Smooth muscle cell (in vitro differentiated cells): Measurements from ENCODE around the gene ERFE. TPM values are rescaled to one million over a fixed set of nuclear protein-coding genes. Genes with fewer than 3 reads are reported as not detected.

Source experiments
- DNase-seq: peaks from one replicate; lab custom pipeline; 2025; ENCODE audit not compliant: unreplicated experiment; lab: John Stamatoyannopoulos, UW
- H2AFZ ChIP-seq: fragments of 200-600 bp; sonication (generic); 2 replicates; pipeline ENCODE4 v1.6.0; 2016; ENCODE audit warnings: antibody characterized with exemption, low read depth, mild to moderate bottlenecking
- H3F3A ChIP-seq: fragments of 200-600 bp; sonication (generic); 2 replicates; pipeline ENCODE4 v1.6.0; 2017; ENCODE audit warnings: antibody characterized with exemption, low read depth
- H3K27ac ChIP-seq: fragments of 200-600 bp; sonication (generic); 2 replicates; pipeline ENCODE4 v1.5.1; 2016; ENCODE audit warnings: low read depth, mild to moderate bottlenecking
- H3K27me3 ChIP-seq: fragments of 200-600 bp; sonication (generic); 2 replicates; pipeline ENCODE4 v1.6.1; 2016; ENCODE audit warnings: low read depth, mild to moderate bottlenecking
- H3K36me3 ChIP-seq: fragments of 200-600 bp; sonication (generic); 2 replicates; pipeline ENCODE4 v1.5.1; 2016; ENCODE audit warnings: low read depth
- H3K4me1 ChIP-seq: fragments of 200-600 bp; sonication (generic); 2 replicates; pipeline ENCODE4 v1.5.1; 2016; ENCODE audit warnings: low read depth
- H3K4me2 ChIP-seq: fragments of 200-600 bp; sonication (generic); 2 replicates; pipeline ENCODE4 v1.6.0; 2016; ENCODE audit warnings: mild to moderate bottlenecking
- H3K4me3 ChIP-seq: fragments of 200-600 bp; sonication (generic); 2 replicates; pipeline ENCODE4 v1.5.1; 2016; ENCODE audit warnings: mild to moderate bottlenecking
- H3K79me2 ChIP-seq: fragments of 200-600 bp; sonication (generic); 2 replicates; pipeline ENCODE4 v1.6.0; 2016; ENCODE audit warnings: low read depth, mild to moderate bottlenecking
- H3K9ac ChIP-seq: fragments of 200-600 bp; sonication (generic); 2 replicates; pipeline ENCODE4 v1.6.0; 2016; ENCODE audit warnings: low read depth
- H3K9me3 ChIP-seq: fragments of 200-600 bp; sonication (generic); replicated peaks from 2 replicates; pipeline ENCODE4 v1.5.1; 2016; ENCODE audit warnings: low read depth
- H4K20me1 ChIP-seq: fragments of 200-600 bp; sonication (generic); 2 replicates; pipeline ENCODE4 v1.6.0; 2016; ENCODE audit warnings: low read depth
- CTCF ChIP-seq: fragments of 200-600 bp; sonication (generic); IDR thresholded peaks from 2 replicates; pipeline ENCODE4 v1.5.1; 2017; ENCODE audit warnings: borderline replicate concordance, mild to moderate bottlenecking, antibody characterized with exemption; ENCODE audit not compliant: insufficient read depth, poor library complexity, severe bottlenecking
- WGBS: methylation state at CpG from one replicate; pipeline ENCODE4 v1.1.7; 2016; ENCODE audit warnings: low lambda C conversion rate; 5-methylcytosine and 5-hydroxymethylcytosine counted together
- polyA plus RNA-seq: library from polyadenylated mRNA; unstranded; fragments of >200 nt; fragmentation: Nextera tagmentation; extraction: Ambion mirVana; gene quantifications from 2 replicates; pipeline ENCODE4 v1.2.1, GENCODE V29; 2016
- total RNA-seq: library from RNA; depleted of rRNA; stranded (reverse); fragments of >200 nt; gene quantifications from 2 replicates; pipeline ENCODE4 v1.2.3, GENCODE V29; 2014

Gene ERFE
- total and polyA plus RNA-seq, 2 experiments from 2014 or later: 2.4 TPM; not detected in 1

DNA sequence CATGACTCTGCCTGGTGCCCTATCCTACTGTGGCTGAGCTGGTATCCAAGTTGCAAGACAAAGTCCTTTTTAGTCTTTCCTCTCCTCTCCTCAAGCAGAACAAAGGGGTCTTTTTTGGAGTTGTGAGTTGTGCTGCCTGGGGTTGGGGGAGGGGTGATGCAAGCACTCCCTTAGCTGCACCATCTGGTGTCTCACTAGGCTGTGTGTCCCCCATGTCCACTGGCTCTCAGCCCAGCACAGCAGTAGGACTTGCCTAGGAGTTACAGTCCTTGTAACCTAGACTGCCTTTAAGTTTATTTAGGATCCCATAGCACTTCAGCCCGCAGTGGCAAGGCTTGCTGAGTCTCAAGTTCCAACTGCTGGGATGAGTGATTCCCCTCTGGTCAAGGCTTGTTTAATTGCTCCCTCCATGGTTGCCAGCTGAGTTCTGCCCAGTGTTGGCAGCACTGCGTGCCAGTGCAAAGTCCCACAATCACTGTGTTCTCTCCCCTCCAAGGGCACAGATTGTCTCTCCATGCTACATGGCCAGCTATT lies 57.9 kb downstream of the ERFE start:
- Histone ChIP-seq H3K9me3 (no peaks in the 10 kb centered on the region), H3K27me3 (peaks cover 4% of the 10 kb centered on the region), H3K9ac (no peak overlapping the region), H3K4me2 (no peak overlapping the region), H3K4me3 (no peak overlapping the region), H3F3A (no peaks in the 10 kb centered on the region), H2AFZ (no peak overlapping the region), H3K4me1 (no peaks in the 10 kb centered on the region), H4K20me1 (no peaks in the 10 kb centered on the region), H3K36me3 (no peaks in the 10 kb centered on the region), H3K27ac (no peak overlapping the region), H3K79me2 (no peaks in the 10 kb centered on the region)
- 97% methylated on average over 2 of the region's 2 CpGs for WGBS
- no peak for DNase-seq
- no peak for TF ChIP-seq CTCF

Other genes starting within 250 kb of the ERFE start
- 52.1 and 94.8 TPM in 2 replicates for gene UBE2F, start 192.0 kb upstream of the ERFE start, total RNA-seq
- 52.5 and 59.1 TPM in 2 replicates for gene UBE2F, start 192.0 kb upstream of the ERFE start, polyA plus RNA-seq
- 12.9 and 13.4 TPM in 2 replicates for gene SCLY, start 98.0 kb upstream of the ERFE start, total RNA-seq
- 7.6 and 10.0 TPM in 2 replicates for gene SCLY, start 98.0 kb upstream of the ERFE start, polyA plus RNA-seq
- 0.04 and 0.31 TPM in 2 replicates for gene ESPNL, start 58.6 kb upstream of the ERFE start, total RNA-seq
- 0.71 TPM in 1 of 2 replicates, not detected in the other for gene ESPNL, start 58.6 kb upstream of the ERFE start, polyA plus RNA-seq
- 0.31 and 0.36 TPM in 2 replicates for gene KLHL30, start 20.3 kb upstream of the ERFE start, total RNA-seq
- 0.17 TPM in 1 of 2 replicates, not detected in the other for gene KLHL30, start 20.3 kb upstream of the ERFE start, polyA plus RNA-seq
- gene ILKAP, start 44.7 kb downstream of the ERFE start, total RNA-seq: 11.0 and 12.0 TPM in 2 replicates
- 21.9 and 23.3 TPM in 2 replicates for gene ILKAP, start 44.7 kb downstream of the ERFE start, polyA plus RNA-seq
- 0.81 TPM in 1 of 2 replicates, not detected in the other for gene HES6, start 81.1 kb downstream of the ERFE start, total RNA-seq
- gene HES6, start 81.1 kb downstream of the ERFE start, polyA plus RNA-seq: 2.7 and 6.4 TPM in 2 replicates
- 5.0 and 9.7 TPM in 2 replicates for gene PER2, start 129.6 kb downstream of the ERFE start, total RNA-seq
- gene PER2, start 129.6 kb downstream of the ERFE start, polyA plus RNA-seq: 3.5 and 7.9 TPM in 2 replicates
- gene TRAF3IP1, start 161.5 kb downstream of the ERFE start, total RNA-seq: 4.4 and 5.3 TPM in 2 replicates
- 7.5 and 10.2 TPM in 2 replicates for gene TRAF3IP1, start 161.5 kb downstream of the ERFE start, polyA plus RNA-seq